ENCODE results near the gene TMEM255B.

GRCh38 chr13:113783200-113783881 lies 24.3 kb downstream of the TMEM255B start:
- TF ChIP-seq CTCF (IDR thresholded peaks at IDR 0.05) (no peak), POLR2A (IDR thresholded peaks at IDR 0.05) (no peak)
